ENCODE measurements around the gene SP5. TPM values are rescaled to one million over a fixed set of nuclear protein-coding genes. Genes with fewer than 3 reads are reported as not detected.

The SP5 gene
- total RNA-seq, 2 donors from 2014 or later: 60.3 to 103 TPM

DNA sequence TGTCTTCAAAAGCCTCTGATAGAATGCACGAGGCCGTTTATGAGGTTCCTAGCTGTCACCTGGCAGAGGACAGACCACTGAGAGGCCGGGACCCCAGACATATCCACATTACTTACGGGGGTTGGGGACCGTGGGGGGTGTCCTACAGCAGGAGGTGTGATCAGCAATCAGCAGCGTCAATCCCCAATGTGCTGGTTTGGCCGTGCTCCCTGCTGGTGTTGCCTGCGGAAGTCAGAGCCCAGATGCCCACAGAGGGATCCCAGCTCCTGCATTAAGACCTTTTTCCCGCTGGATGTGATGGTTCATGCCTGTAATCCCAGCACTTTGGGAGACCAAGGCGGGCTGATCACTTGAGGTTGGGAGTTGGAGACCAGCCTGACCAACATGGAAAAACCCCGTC lies 20.8 kb upstream of the SP5 start:
- no peak for TF ChIP-seq CTCF (conservative IDR thresholded peaks at IDR 0.05)
- DNase-seq: peak; percentile 71

GRCh38 chr2:170695521-170696410 lies 19.4 kb upstream of the SP5 start:
- Mint-ChIP-seq H3K4me3 (peak overlapping the region; percentile 24), H3K4me1 (peaks cover 39% of the 10 kb centered on the region), H3K36me3 (ENCODE audit: low read depth) (no peaks in the 10 kb centered on the region), H3K27ac (peak overlapping the region; percentile 79), H3K27me3 (ENCODE audit: insufficient read depth) (no peaks in the 10 kb centered on the region), H3K9me3 (no peaks in the 10 kb centered on the region)
- Histone ChIP-seq H3K27me3 (ENCODE audit: control insufficient read depth, insufficient read depth, low read length, poor library complexity, severe bottlenecking) (no peaks in the 10 kb centered on the region), H3K36me3 (ENCODE audit: control insufficient read depth, insufficient read depth, low read length) (no peaks in the 10 kb centered on the region), H3K9ac (ENCODE audit: extremely low read depth, low read length, poor library complexity, severe bottlenecking) (no peak overlapping the region), H3K4me1 (ENCODE audit: control insufficient read depth, insufficient read depth, low read length) (peaks cover 11% of the 10 kb centered on the region), H3K27ac (ENCODE audit: low read depth, low read length) (peak overlapping the region; percentile 2), H3K4me3 (ENCODE audit: low read length) (no peak overlapping the region), H3K9me3 (ENCODE audit: control insufficient read depth, low read length) (no peaks in the 10 kb centered on the region)
- DNase-seq: no peak
- WGBS, 2 experiments (ENCODE audit: insufficient coverage in 1 of 2, insufficient read length in 1 of 2): 67 to 76% methylated on average over 4 to 5 of the region's 6 CpGs
- no peak for TF ChIP-seq CTCF (conservative IDR thresholded peaks at IDR 0.05)

More for the DNA sequence above, 20.8 kb upstream of the SP5 start:
- H3K9me3 Mint-ChIP-seq: no peaks in the 10 kb centered on the region
- Histone ChIP-seq H3K4me3 (ENCODE audit: low read length) (no peak overlapping the region), H3K27me3 (ENCODE audit: control insufficient read depth, insufficient read depth, low read length, poor library complexity, severe bottlenecking) (no peaks in the 10 kb centered on the region), H3K36me3 (ENCODE audit: control insufficient read depth, insufficient read depth, low read length) (no peaks in the 10 kb centered on the region), H3K9ac (ENCODE audit: extremely low read depth, low read length, poor library complexity, severe bottlenecking) (no peak overlapping the region), H3K9me3 (ENCODE audit: control insufficient read depth, low read length) (no peaks in the 10 kb centered on the region), H3K27ac (ENCODE audit: low read depth, low read length) (no peak overlapping the region), H3K4me1 (ENCODE audit: control insufficient read depth, insufficient read depth, low read length) (peaks cover 11% of the 10 kb centered on the region)
- no peak overlapping the region for H3K4me3 Mint-ChIP-seq
- no peaks in the 10 kb centered on the region for H3K36me3 Mint-ChIP-seq (ENCODE audit: low read depth)
- WGBS, 2 experiments (ENCODE audit: insufficient coverage in 1 of 2, insufficient read length in 1 of 2): 69 to 83% methylated on average over 3 to 11 of the region's 11 CpGs
- no peak overlapping the region for H3K27ac Mint-ChIP-seq
- no peaks in the 10 kb centered on the region for H3K27me3 Mint-ChIP-seq (ENCODE audit: insufficient read depth)
- H3K4me1 Mint-ChIP-seq: peaks cover 48% of the 10 kb centered on the region

DNA sequence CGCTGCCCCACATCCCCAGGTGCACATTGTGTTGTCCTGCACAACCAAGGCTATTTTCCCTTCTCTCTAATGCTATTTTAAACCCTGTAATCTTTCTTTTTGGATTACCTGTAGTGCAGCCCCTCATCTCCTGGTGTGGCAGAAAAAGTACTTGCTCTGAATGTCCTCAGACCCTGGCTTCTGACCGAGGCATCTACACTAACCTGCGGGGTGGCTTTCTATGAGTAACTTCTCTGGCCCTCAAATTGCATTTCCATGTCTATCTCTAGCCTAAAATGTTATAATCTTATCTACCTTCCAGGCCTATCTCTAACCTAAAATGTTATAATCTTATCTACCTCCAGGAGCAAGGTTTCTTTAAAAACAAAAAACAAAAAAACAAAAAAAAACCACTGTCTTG lies 18.2 kb upstream of the SP5 start:
- WGBS, 2 experiments (ENCODE audit: insufficient coverage in 1 of 2, insufficient read length in 1 of 2): 31 to 34% methylated on average over 2 to 3 of the region's 3 CpGs
- TF ChIP-seq CTCF (conservative IDR thresholded peaks at IDR 0.05): no peak
- DNase-seq: peak; percentile 71

More for the DNA sequence above, 18.2 kb upstream of the SP5 start:
- H3K4me1 Mint-ChIP-seq: peaks cover 32% of the 10 kb centered on the region
- H3K27ac Mint-ChIP-seq: peak overlapping the region; percentile 79
- peaks cover 11% of the 10 kb centered on the region for H3K4me1 ChIP-seq (ENCODE audit: control insufficient read depth, insufficient read depth, low read length)
- H3K4me3 ChIP-seq (ENCODE audit: low read length): no peak overlapping the region
- H3K9ac ChIP-seq (ENCODE audit: extremely low read depth, low read length, poor library complexity, severe bottlenecking): no peak overlapping the region
- no peak overlapping the region for H3K27ac ChIP-seq (ENCODE audit: low read depth, low read length)
- H3K27me3 ChIP-seq (ENCODE audit: control insufficient read depth, insufficient read depth, low read length, poor library complexity, severe bottlenecking): no peaks in the 10 kb centered on the region
- H3K36me3 Mint-ChIP-seq (ENCODE audit: low read depth): no peaks in the 10 kb centered on the region
- no peaks in the 10 kb centered on the region for H3K27me3 Mint-ChIP-seq (ENCODE audit: insufficient read depth)
- H3K4me3 Mint-ChIP-seq: peak overlapping the region; percentile 14
- H3K9me3 ChIP-seq (ENCODE audit: control insufficient read depth, low read length): no peaks in the 10 kb centered on the region
- H3K9me3 Mint-ChIP-seq: peaks cover 1% of the 10 kb centered on the region
- no peaks in the 10 kb centered on the region for H3K36me3 ChIP-seq (ENCODE audit: control insufficient read depth, insufficient read depth, low read length)

Data from endodermal cell (in vitro differentiated cells).